ENCODE results near the gene HPN.

HPN gene

DNA sequence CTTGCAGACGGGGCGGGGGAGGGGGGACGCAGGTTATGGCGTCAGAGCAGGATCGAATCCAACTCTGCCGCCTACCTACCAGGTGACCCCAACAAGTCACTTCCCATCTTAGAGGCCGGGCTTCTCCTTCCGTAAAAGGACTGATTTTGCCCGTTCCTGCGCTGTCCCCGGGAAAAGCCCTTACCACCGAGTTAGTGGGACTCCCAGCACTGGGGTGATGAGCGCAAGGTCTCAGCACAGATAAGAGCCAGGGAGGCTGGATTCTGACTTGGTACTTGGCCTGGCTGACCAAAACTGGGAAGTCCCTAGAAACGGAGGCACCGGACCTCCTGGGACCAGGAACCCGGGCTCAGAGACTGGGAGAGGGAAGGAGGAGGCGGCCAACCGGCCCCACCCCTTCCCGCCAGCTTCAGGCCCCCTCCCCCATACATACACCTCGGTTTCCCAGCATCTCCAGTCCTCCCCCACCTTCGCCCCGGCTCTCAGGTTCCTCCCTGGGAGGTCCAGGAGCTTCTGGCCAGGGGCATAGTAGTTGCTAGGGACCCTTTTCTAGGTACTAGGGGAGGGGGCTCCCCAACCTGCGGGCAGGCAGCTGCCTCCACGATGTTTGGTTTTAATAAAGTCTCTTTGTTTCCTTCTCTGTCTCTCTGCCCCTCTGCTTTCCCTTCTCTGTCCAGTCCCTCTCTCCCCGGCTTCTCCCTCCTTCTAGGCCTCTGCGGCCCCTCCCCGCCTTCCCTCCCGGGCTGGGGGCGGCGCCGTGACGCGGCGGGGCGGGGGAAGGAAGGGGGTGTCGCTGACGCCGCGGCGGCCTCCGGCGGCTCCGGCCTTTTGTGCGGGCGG is 41.8 kb upstream of the HPN start, which contains the start of gene GRAMD1A:
Gene GRAMD1A (plus strand): TSS at position 826 of the 840 bp plus-strand sequence. CDS start 156 bp downstream, outside the sequence.
- Histone ChIP-seq H4K91ac (ENCODE audit: low read depth, low read length, poor library complexity) (peak within 1 kb of the TSS; percentile 38), H3K9ac (ENCODE audit: low read depth, low read length, poor library complexity) (peak within 1 kb of the TSS; percentile 94), H3K27me3 (ENCODE audit: control insufficient read depth in 3 of 3, insufficient read depth in 3 of 3, low read depth in 1 of 3, low read length in 3 of 3) (no peaks in the 10 kb centered on the region), H4K8ac (ENCODE audit: low read depth, low read length) (no peak within 1 kb of the TSS), H2AK5ac (ENCODE audit: low read depth, low read length) (peak within 1 kb of the TSS; percentile 90), H3K36me3 (replicated peaks in 1 of 2; ENCODE audit: control insufficient read depth in 2 of 2, insufficient read depth in 2 of 2, low read length in 2 of 2) (peaks cover 7 to 29% of the 10 kb centered on the region in 2 donors), H3K79me1 (ENCODE audit: low read depth, low read length) (peaks cover 10% of the 10 kb centered on the region), H3K23ac (ENCODE audit: low read depth, low read length, poor library complexity) (peak within 1 kb of the TSS; percentile 82), H3K9me3 (replicated peaks in 1 of 2; ENCODE audit: control insufficient read depth in 2 of 2, insufficient read depth in 1 of 2, low read depth in 1 of 2, low read length in 2 of 2) (peaks cover 0 to under 1% of the 10 kb centered on the region in 2 donors), H2BK12ac (ENCODE audit: low read length) (peak within 1 kb of the TSS; percentile 33), H3K4me3 (ENCODE audit: low read length in 2 of 2) (peak within 1 kb of the TSS; percentile 81 to 96), H2AFZ (ENCODE audit: low read length) (peak within 1 kb of the TSS; percentile 95), H2BK15ac (ENCODE audit: low read length) (peak within 1 kb of the TSS; percentile 98), H3K14ac (ENCODE audit: low read length) (peak within 1 kb of the TSS; percentile 72), H2BK5ac (ENCODE audit: low read length) (peak within 1 kb of the TSS; percentile 94), H3K4me1 (ENCODE audit: control insufficient read depth in 2 of 2, insufficient read depth in 1 of 2, low read depth in 1 of 2, low read length in 2 of 2) (peaks cover 9 to 18% of the 10 kb centered on the region in 2 donors), H3K27ac (replicated peaks; ENCODE audit: low read length) (peak within 1 kb of the TSS; percentile 94), H3K4me2 (ENCODE audit: insufficient read depth, low read length, poor library complexity, severe bottlenecking) (peak within 1 kb of the TSS; percentile 84), H2BK120ac (ENCODE audit: low read depth, low read length) (no peak within 1 kb of the TSS), H3K18ac (ENCODE audit: low read length) (peak within 1 kb of the TSS; percentile 97), H3K4ac (ENCODE audit: low read length) (peak within 1 kb of the TSS; percentile 78)
- DNase-seq (ENCODE audit: low spot score), result peak; percentile 82
- no CpG with 5 or more reads among the region's 45 CpGs for WGBS, 2 donors (ENCODE audit: extremely low coverage in 2 of 2, insufficient read length in 2 of 2, insufficient replicate concordance in 1 of 2)

DNA sequence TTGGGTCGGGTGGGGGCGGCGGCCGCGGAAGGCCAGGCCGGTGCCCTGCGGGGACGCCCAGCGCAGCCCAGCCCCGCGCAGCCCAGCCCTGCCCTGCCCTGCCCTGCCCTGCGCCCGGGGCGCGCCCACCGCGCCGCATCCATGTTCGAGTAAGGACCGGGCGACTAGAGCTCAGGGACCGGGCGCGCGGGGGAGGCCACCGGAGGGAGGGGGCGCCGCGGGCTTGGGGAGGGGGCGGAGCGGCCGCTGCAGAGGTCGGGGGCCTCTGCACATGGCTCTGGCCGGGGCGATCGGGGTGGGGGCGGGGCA is 41.2 kb upstream of the HPN start:
- Histone ChIP-seq H3K4me3 (ENCODE audit: low read length in 2 of 2) (peak overlapping the region; percentile 81 to 96), H3K4me2 (ENCODE audit: insufficient read depth, low read length, poor library complexity, severe bottlenecking) (no peak overlapping the region), H3K18ac (ENCODE audit: low read length) (peak overlapping the region; percentile 95), H3K27me3 (ENCODE audit: control insufficient read depth in 3 of 3, insufficient read depth in 3 of 3, low read depth in 1 of 3, low read length in 3 of 3) (no peaks in the 10 kb centered on the region), H3K27ac (replicated peaks; ENCODE audit: low read length) (no peak overlapping the region), H3K4ac (ENCODE audit: low read length) (no peak overlapping the region), H3K4me1 (ENCODE audit: control insufficient read depth in 2 of 2, insufficient read depth in 1 of 2, low read depth in 1 of 2, low read length in 2 of 2) (peaks cover 9 to 18% of the 10 kb centered on the region in 2 donors), H2BK120ac (ENCODE audit: low read depth, low read length) (no peak overlapping the region), H3K36me3 (replicated peaks in 1 of 2; ENCODE audit: control insufficient read depth in 2 of 2, insufficient read depth in 2 of 2, low read length in 2 of 2) (peaks cover 8 to 33% of the 10 kb centered on the region in 2 donors), H2AFZ (ENCODE audit: low read length) (peak overlapping the region; percentile 95), H2BK12ac (ENCODE audit: low read length) (no peak overlapping the region), H2BK5ac (ENCODE audit: low read length) (peak overlapping the region; percentile 93), H3K79me1 (ENCODE audit: low read depth, low read length) (peaks cover 13% of the 10 kb centered on the region), H3K9ac (ENCODE audit: low read depth, low read length, poor library complexity) (peak overlapping the region; percentile 94), H2AK5ac (ENCODE audit: low read depth, low read length) (peak overlapping the region; percentile 90), H4K91ac (ENCODE audit: low read depth, low read length, poor library complexity) (no peak overlapping the region), H3K9me3 (replicated peaks in 1 of 2; ENCODE audit: control insufficient read depth in 2 of 2, insufficient read depth in 1 of 2, low read depth in 1 of 2, low read length in 2 of 2) (no peaks in the 10 kb centered on the region), H2BK15ac (ENCODE audit: low read length) (no peak overlapping the region), H4K8ac (ENCODE audit: low read depth, low read length) (no peak overlapping the region), H3K23ac (ENCODE audit: low read depth, low read length, poor library complexity) (peak overlapping the region; percentile 82), H3K14ac (ENCODE audit: low read length) (no peak overlapping the region)
- no peak for DNase-seq (ENCODE audit: low spot score)
- no CpG with 5 or more reads among the region's 37 CpGs for WGBS, 2 donors (ENCODE audit: extremely low coverage in 2 of 2, insufficient read length in 2 of 2, insufficient replicate concordance in 1 of 2)

DNA sequence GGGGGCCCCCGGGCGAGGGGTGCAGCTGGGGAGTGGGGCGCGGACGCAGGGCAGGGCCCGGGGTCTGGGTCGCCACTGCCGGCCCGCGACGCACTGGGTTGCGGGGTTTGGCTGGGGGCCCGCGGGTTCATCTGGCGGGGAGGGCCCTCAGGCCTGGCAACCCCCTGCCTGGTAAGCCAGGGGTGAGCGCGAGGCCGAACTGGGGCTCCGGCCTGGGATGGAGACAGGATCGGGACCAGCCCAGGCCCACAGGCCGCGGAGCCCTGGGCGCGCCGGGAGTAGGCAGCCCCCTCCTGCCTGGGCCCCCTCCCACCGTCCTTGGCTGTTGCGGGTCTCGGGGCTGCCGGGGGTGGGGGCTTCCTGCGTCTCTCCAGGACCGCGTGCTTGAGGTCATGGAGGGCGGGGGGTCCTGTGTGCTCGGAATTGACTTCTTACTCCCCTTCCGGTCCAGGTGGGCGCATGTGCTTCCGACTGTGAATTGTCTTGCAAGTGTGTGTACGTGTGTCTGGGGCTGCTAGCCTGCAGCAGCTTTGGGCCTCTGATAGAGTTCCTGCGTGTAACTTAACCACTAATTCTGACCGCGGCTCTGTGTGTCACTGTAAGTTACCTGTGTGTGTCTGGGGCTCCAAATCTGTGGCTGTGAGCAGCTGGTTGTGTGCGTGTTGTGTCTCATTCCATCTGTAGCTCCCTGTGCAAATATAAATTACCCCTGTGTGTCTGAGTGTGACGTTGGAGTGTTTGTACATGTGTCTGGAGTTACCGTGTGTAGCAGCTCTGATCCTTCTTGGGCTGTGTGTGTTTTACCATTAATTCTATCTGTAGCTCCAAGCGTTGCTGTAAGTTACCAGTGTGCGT is 40.6 kb upstream of the HPN start:
- H2BK15ac ChIP-seq (ENCODE audit: low read length), result no peak overlapping the region
- peaks cover 17% of the 10 kb centered on the region for H3K79me1 ChIP-seq (ENCODE audit: low read depth, low read length)
- peak overlapping the region; percentile 54 for H3K9ac ChIP-seq (ENCODE audit: low read depth, low read length, poor library complexity)
- H3K18ac ChIP-seq (ENCODE audit: low read length), result peak overlapping the region; percentile 96
- H2BK5ac ChIP-seq (ENCODE audit: low read length), result peak overlapping the region; percentile 93
- H2BK120ac ChIP-seq (ENCODE audit: low read depth, low read length), result no peak overlapping the region
- H3K23ac ChIP-seq (ENCODE audit: low read depth, low read length, poor library complexity), result peak overlapping the region; percentile 0
- H3K4ac ChIP-seq (ENCODE audit: low read length), result peak overlapping the region; percentile 78
- no peak overlapping the region for H4K91ac ChIP-seq (ENCODE audit: low read depth, low read length, poor library complexity)
- H2AK5ac ChIP-seq (ENCODE audit: low read depth, low read length), result peak overlapping the region; percentile 90
- no peak for DNase-seq (ENCODE audit: low spot score)
- no peaks in the 10 kb centered on the region for H3K27me3 ChIP-seq (ENCODE audit: control insufficient read depth in 3 of 3, insufficient read depth in 3 of 3, low read depth in 1 of 3, low read length in 3 of 3)
- no peaks in the 10 kb centered on the region for H3K9me3 ChIP-seq (replicated peaks in 1 of 2; ENCODE audit: control insufficient read depth in 2 of 2, insufficient read depth in 1 of 2, low read depth in 1 of 2, low read length in 2 of 2)
- peaks cover 12 to 39% of the 10 kb centered on the region in 2 donors for H3K36me3 ChIP-seq (replicated peaks in 1 of 2; ENCODE audit: control insufficient read depth in 2 of 2, insufficient read depth in 2 of 2, low read length in 2 of 2)
- WGBS, 2 donors (ENCODE audit: extremely low coverage in 2 of 2, insufficient read length in 2 of 2, insufficient replicate concordance in 1 of 2), result no CpG with 5 or more reads among the region's 46 CpGs
- H2AFZ ChIP-seq (ENCODE audit: low read length), result peak overlapping the region; percentile 95
- peak overlapping the region; percentile 72 for H3K14ac ChIP-seq (ENCODE audit: low read length)
- H3K4me2 ChIP-seq (ENCODE audit: insufficient read depth, low read length, poor library complexity, severe bottlenecking), result peak overlapping the region; percentile 64
- H3K27ac ChIP-seq (replicated peaks; ENCODE audit: low read length), result peak overlapping the region; percentile 43
- peak overlapping the region; percentile 81 to 96 for H3K4me3 ChIP-seq (ENCODE audit: low read length in 2 of 2)
- no peak overlapping the region for H4K8ac ChIP-seq (ENCODE audit: low read depth, low read length)
- peaks cover 9 to 18% of the 10 kb centered on the region in 2 donors for H3K4me1 ChIP-seq (ENCODE audit: control insufficient read depth in 2 of 2, insufficient read depth in 1 of 2, low read depth in 1 of 2, low read length in 2 of 2)
- no peak overlapping the region for H2BK12ac ChIP-seq (ENCODE audit: low read length)
